Activated CD4-positive, alpha-beta T cell treated with anti-CD3 and anti-CD28 coated beads, Interleukin-2, Interleukin-4, amounts not matched to agents 100 ng/mL and 50 ng/mL, durations not matched to agents 16 hours and 8 hours (primary cell): ENCODE data around the gene KCTD7.
"Not testable (repeated sequence)": the region's sequence is repeated elsewhere in the genome, so short reads cannot be mapped to it uniquely, and the experiment has no call there.

Experiments
- DNase-seq: peaks from one replicate; pipeline ENCODE4 v3.0.0-alpha.2; 2020; ENCODE audit warnings: low spot score

KCTD7 gene

GRCh38 chr7:66682350-66683093 is 53.8 kb downstream of the KCTD7 start:
- DNase-seq, result no peak

- not testable (repeated sequence) for DNase-seq
Observed at GRCh38 chr7:66683094-66683769, 54.6 kb downstream of the KCTD7 start.

GRCh38 chr7:66683770-66684123 is 55.1 kb downstream of the KCTD7 start:
- DNase-seq, result no peak

GRCh38 chr7:66685663-66686062 is 57.0 kb downstream of the KCTD7 start:
- not testable (repeated sequence) for DNase-seq

- DNase-seq, result no peak
Observed at GRCh38 chr7:66687186-66687585, 58.5 kb downstream of the KCTD7 start.

- not testable (repeated sequence) for DNase-seq
Observed at GRCh38 chr7:66687672-66688071, 59.0 kb downstream of the KCTD7 start.

GRCh38 chr7:66689081-66689480 is 60.4 kb downstream of the KCTD7 start:
- DNase-seq, result no peak

- no peak for DNase-seq
Observed at GRCh38 chr7:66693331-66693730, 64.7 kb downstream of the KCTD7 start.
